Bronchial epithelial cell (primary cell): ENCODE data around the gene VEPH1. TPM values are rescaled to one million over a fixed set of nuclear protein-coding genes. Genes with fewer than 3 reads are reported as not detected.

Source experiments
- DNase-seq: peaks from one replicate; pipeline ENCODE4 v3.0.0-alpha.2; 2010; ENCODE audit warnings: low read depth
- FAIRE-seq: peaks from 2 replicates; lab custom pipeline; 2011; peaks lifted over from hg19 to GRCh38; lab: Jason Lieb, UNC
- H3K27me3 ChIP-seq: 2 replicates; pipeline ENCODE4 v1.5.1; 2011; ENCODE audit warnings: low read length; ENCODE audit not compliant: control insufficient read depth, insufficient read depth
- H3K36me3 ChIP-seq: 2 replicates; pipeline ENCODE4 v1.5.1; 2011; ENCODE audit warnings: low read length; ENCODE audit not compliant: control insufficient read depth, insufficient read depth
- H3K4me3 ChIP-seq: 2 replicates; pipeline ENCODE4 v1.5.1; 2011; ENCODE audit warnings: mild to moderate bottlenecking, low read depth, low read length, control low read depth
- total RNA-seq: library from RNA; depleted of rRNA; stranded (reverse); fragments of >200 nt; gene quantifications from 2 replicates; pipeline ENCODE4 v1.2.1, GENCODE V29; 2014
- TF ChIP-seq, protein P1 (sequence below): IDR thresholded peaks from 2 replicates; pipeline ENCODE4 v1.5.1; 2011; ENCODE audit warnings: mild to moderate bottlenecking, moderate library complexity, low read length, control low read depth, inconsistent platforms; ENCODE audit not compliant: insufficient read depth, severe bottlenecking

The VEPH1 gene
- total RNA-seq, 1 donor from 2014 or later: 1.3 TPM

DNA sequence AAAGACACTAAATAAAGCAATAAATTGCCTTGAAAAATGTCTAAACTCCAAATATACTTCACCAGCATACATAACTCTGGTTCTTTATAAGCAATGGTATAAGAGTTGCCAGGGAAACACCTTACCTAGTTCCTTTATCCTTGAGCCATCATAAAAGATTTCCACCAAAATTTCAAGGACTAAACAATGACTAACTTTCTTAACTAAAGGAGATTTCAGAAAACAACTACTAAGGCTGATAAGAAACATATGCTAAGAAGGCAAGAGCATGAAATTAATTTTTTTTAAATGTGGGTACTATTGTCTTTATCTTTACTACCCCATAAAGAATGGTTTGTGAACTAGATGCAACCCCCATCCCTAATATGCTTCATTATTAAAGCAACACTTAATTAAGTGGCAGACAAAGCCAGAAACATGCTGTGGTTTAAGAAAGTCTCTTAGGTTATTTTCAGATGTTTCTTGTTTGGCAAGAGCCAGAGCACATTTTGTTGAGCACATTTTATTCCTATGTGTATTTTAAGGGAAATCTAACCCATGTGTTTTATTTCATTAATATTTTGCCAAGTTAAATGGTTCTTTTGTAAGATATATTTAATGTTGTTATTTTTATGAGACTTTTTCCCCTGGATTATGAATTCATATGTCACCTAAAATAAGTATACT lies 17.4 kb upstream of the VEPH1 start:
- Histone ChIP-seq H3K36me3 (no peaks in the 10 kb centered on the region), H3K4me3 (no peak overlapping the region), H3K27me3 (no peaks in the 10 kb centered on the region)
- no peak for DNase-seq
- TF ChIP-seq, protein P1, sequence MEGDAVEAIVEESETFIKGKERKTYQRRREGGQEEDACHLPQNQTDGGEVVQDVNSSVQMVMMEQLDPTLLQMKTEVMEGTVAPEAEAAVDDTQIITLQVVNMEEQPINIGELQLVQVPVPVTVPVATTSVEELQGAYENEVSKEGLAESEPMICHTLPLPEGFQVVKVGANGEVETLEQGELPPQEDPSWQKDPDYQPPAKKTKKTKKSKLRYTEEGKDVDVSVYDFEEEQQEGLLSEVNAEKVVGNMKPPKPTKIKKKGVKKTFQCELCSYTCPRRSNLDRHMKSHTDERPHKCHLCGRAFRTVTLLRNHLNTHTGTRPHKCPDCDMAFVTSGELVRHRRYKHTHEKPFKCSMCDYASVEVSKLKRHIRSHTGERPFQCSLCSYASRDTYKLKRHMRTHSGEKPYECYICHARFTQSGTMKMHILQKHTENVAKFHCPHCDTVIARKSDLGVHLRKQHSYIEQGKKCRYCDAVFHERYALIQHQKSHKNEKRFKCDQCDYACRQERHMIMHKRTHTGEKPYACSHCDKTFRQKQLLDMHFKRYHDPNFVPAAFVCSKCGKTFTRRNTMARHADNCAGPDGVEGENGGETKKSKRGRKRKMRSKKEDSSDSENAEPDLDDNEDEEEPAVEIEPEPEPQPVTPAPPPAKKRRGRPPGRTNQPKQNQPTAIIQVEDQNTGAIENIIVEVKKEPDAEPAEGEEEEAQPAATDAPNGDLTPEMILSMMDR: no peak
- no peak for FAIRE-seq

DNA sequence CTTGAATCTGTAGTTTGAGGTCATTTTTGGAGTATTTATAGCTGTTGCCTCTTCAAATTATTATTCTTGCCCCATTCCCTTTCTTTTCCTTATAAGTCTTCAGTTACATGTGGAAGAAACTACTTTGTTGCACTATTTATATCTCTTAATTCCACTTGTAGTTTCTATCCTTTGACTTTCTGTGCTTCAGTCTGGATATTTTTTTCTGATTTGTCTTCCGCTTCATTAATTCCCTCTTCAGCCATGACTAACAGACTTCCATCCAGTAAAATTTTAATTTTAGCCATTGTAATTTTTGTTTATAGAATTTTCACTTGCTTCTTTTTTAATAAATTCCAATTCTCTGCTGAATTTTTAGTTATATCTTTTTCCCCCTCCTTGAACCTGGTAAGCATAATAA lies 15.7 kb upstream of the VEPH1 start:
- no peaks in the 10 kb centered on the region for H3K27me3 ChIP-seq
- FAIRE-seq (no peak), DNase-seq (no peak)
- no peak overlapping the region for H3K4me3 ChIP-seq
- H3K36me3 ChIP-seq: no peaks in the 10 kb centered on the region
- TF ChIP-seq, protein P1: no peak

DNA sequence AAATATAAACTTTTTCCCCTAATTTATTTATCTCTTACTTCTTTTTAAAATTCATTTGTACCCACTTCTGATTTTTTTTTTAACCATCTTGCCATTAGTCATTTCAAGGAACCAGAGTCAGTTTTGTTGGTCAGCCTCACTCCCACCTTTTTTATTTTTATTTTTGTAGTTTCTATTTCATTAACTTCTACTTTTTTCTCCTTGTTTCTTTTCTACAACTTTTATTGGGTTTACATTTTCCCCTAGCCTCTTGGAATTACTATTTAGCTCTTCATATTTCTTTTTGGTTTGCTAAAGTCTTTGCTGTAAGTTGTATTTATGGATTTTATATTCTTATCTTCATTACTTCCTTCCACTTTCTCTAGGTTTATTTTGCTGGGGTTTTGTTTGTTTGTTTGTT lies 13.7 kb upstream of the VEPH1 start:
- Histone ChIP-seq H3K27me3 (no peaks in the 10 kb centered on the region), H3K36me3 (no peaks in the 10 kb centered on the region), H3K4me3 (no peak overlapping the region)
- TF ChIP-seq, protein P1: no peak
- DNase-seq (no peak), FAIRE-seq (no peak)

DNA sequence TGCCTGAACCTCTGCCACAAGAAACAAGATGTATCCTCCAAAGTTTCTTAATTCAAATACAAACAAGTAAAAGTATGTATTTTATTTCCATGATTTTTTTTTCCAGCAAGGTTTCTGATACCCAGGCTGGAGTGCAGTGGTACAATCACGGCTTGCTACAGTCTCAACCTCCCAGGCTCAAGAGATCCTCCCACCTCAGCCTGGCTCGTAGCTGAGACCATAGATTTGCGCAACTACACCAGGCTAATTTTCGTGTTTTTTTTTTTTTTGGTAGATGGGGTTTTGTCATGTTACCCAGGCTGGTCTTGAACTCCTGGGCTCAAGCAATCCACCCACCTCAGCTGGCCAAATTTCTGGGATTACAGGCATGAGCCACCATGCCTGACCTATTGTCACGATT lies 12.2 kb upstream of the VEPH1 start:
- TF ChIP-seq, protein P1: no peak
- no peaks in the 10 kb centered on the region for H3K36me3 ChIP-seq
- DNase-seq (no peak), FAIRE-seq (no peak)
- no peaks in the 10 kb centered on the region for H3K27me3 ChIP-seq
- no peak overlapping the region for H3K4me3 ChIP-seq

DNA sequence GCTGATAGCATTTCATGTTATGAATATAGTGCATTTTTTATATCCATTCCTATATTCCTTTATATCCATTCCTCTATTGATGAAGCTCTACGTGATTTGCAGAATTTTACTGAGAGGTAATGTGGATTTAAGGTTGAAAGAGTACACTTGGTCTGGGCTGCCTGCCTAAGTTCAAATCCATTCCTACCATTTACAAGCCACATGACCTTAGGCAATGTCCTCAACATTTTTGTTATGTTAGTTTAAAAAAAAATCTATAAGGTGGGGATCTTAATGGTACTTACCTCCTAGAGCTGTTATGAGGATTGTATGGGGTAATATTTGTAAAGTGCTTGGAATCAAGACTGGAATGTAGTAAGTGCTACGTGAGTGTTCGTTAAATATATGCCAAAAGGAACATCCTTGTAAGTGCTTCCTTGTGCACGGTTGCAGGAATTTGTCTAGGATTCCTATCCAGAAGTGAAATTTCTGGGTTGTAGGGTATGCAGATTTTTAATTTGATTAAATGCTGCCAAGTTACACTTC lies 11.2 kb upstream of the VEPH1 start:
- no peaks in the 10 kb centered on the region for H3K27me3 ChIP-seq
- TF ChIP-seq, protein P1: no peak
- no peaks in the 10 kb centered on the region for H3K36me3 ChIP-seq
- no peak for FAIRE-seq
- no peak overlapping the region for H3K4me3 ChIP-seq
- DNase-seq: no peak

DNA sequence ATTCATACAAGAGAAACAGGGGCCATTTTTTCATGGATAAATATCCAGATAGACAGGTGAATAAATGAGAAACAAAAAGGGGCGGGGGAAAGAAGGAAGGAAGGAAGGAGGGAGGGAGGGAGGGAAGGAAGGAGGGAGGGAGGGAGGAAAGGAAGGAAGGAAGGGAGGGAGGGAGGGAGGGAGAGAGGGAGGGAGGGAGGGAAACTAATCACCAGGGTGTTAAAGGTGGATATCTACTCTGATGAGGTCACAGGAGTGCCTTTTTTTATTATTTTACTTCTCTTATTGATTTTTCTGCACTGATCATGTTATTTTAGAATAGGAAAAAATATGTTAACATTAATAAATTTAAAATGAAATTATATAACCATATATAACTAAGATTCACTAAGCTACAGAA lies 10.4 kb upstream of the VEPH1 start:
- FAIRE-seq: no peak
- Histone ChIP-seq H3K4me3 (no peak overlapping the region), H3K27me3 (no peaks in the 10 kb centered on the region), H3K36me3 (no peaks in the 10 kb centered on the region)
- TF ChIP-seq, protein P1: no peak
- DNase-seq: no peak
